HepG2 (cell line): ENCODE data around the gene PLCL1. TPM values are rescaled to one million over a fixed set of nuclear protein-coding genes. Genes with fewer than 3 reads are reported as not detected.

Experiments
- ATAC-seq: fragments of 200-7000 bp; cut with Tn5 transposase; 3 replicates; pipeline ENCODE4 v1.9.1; 2020; ENCODE audit warnings: mild to moderate bottlenecking, moderate library complexity
- BruUV-seq: library from RNA; stranded (reverse); fragments of 400-500 nt; replicated peaks from 2 replicates; lab custom pipeline; 2021; lab: Mats Ljungman, UMichigan
- CTCF ChIA-PET: fragments of 300-600 bp; formaldehyde crosslinking; extraction: SDS; loops from one replicate; lab custom pipeline; 2021; ENCODE audit warnings: low total read pairs, inconsistent platforms, low intra/inter-chr PET ratio; lab: Yijun Ruan, JAX
- POLR2A ChIA-PET: fragments of 350-600 bp; sonication (Branson Sonifier 250); formaldehyde crosslinking; loops from one replicate; lab custom pipeline; 2020; ENCODE audit warnings: antibody characterized with exemption, inconsistent platforms; lab: Yijun Ruan, JAX
- DNase-seq: peaks from one replicate; pipeline ENCODE4 v3.0.0-alpha.2; 2015; ENCODE audit warnings: low spot score
- FAIRE-seq: peaks from 3 replicates; lab custom pipeline; 2011; peaks lifted over from hg19 to GRCh38; lab: Jason Lieb, UNC
- H2AFZ ChIP-seq: one replicate; pipeline ENCODE4 v1.6.1; 2011; ENCODE audit warnings: low read length, inconsistent platforms
- H3K27ac ChIP-seq: fragments of 300-600 bp; 3 replicates; pipeline ENCODE4 v1.8.0; 2011; ENCODE audit warnings: mixed run types, mild to moderate bottlenecking, mixed read lengths, low read length, inconsistent platforms; ENCODE audit not compliant: insufficient read depth; ENCODE audit errors: extremely low read length
- H3K27me3 ChIP-seq, 2 experiments: fragments of 200-600 bp in 1 of 2; 2 replicates in 1 of 2; 3 replicates in 1 of 2; pipeline versions ENCODE4 v1.6.0 to v1.8.0; 2011; ENCODE audit warnings: low read length in 2 of 2, mild to moderate bottlenecking in 2 of 2, moderate library complexity in 2 of 2, inconsistent platforms in 1 of 2; ENCODE audit not compliant: insufficient read depth in 2 of 2, control insufficient read depth in 1 of 2
- H3K36me3 ChIP-seq, 2 experiments: fragments of 200-600 bp in 1 of 2; replicated peaks in 1 of 2; 2 replicates in 1 of 2; 3 replicates in 1 of 2; pipeline versions ENCODE4 v1.5.1 to v1.8.0; 2011; ENCODE audit warnings: low read length in 2 of 2, inconsistent platforms in 1 of 2; ENCODE audit not compliant: insufficient read depth in 2 of 2, control insufficient read depth in 1 of 2
- H3K4me1 ChIP-seq: 2 replicates; pipeline ENCODE4 v1.5.1; 2012; ENCODE audit warnings: low read length, inconsistent platforms; ENCODE audit not compliant: insufficient read depth
- H3K4me2 ChIP-seq: 2 replicates; pipeline ENCODE4 v1.6.0; 2011; ENCODE audit warnings: low read depth, low read length, inconsistent platforms
- H3K4me3 ChIP-seq, 3 experiments: fragments of 200-600 bp in 1 of 3; sonication (generic), shearing (Covaris generic) in 1 of 3; replicated peaks in 1 of 3; 2 replicates each; pipeline ENCODE4 v1.5.1; 2011 to 2016; ENCODE audit warnings: low read length in 3 of 3, inconsistent platforms in 2 of 3, low read depth in 2 of 3, mild to moderate bottlenecking in 2 of 3, control low read depth in 1 of 3, mixed read lengths in 1 of 3; ENCODE audit not compliant: insufficient read depth in 1 of 3
- H3K79me2 ChIP-seq: one replicate; pipeline ENCODE4 v1.6.1; 2011; ENCODE audit warnings: low read length, inconsistent platforms; ENCODE audit not compliant: insufficient read depth
- H3K9ac ChIP-seq: 2 replicates; pipeline ENCODE4 v1.6.0; 2011; ENCODE audit warnings: mild to moderate bottlenecking, low read depth, low read length, inconsistent platforms; ENCODE audit not compliant: insufficient read depth
- H3K9me3 ChIP-seq: 2 replicates; pipeline ENCODE4 v1.5.1; 2012; ENCODE audit warnings: mild to moderate bottlenecking, low read length
- H4K20me1 ChIP-seq: 2 replicates; pipeline ENCODE4 v1.6.0; 2011; ENCODE audit warnings: inconsistent platforms, mild to moderate bottlenecking, low read length, moderate library complexity; ENCODE audit not compliant: insufficient read depth
- GFI1 ChIP-seq: sonication (generic); formaldehyde crosslinking; IDR thresholded peaks from 2 replicates; pipeline ENCODE4 v1.5.0; 2020; ENCODE audit warnings: missing genetic modification reagents, mild to moderate bottlenecking, borderline replicate concordance
- HNRNPH1 ChIP-seq: fragments of 200-400 bp; formaldehyde crosslinking; optimal IDR thresholded peaks from 2 replicates; pipeline ENCODE3; 2017; ENCODE audit warnings: mild to moderate bottlenecking, low read depth, low read length
- KLF9 ChIP-seq: IDR thresholded peaks from 2 replicates; pipeline ENCODE4 v1.6.1; 2016; ENCODE audit warnings: low read depth
- NBN ChIP-seq: fragments of 450-650 bp; conservative IDR thresholded peaks from 2 replicates; pipeline ENCODE4 v1.6.1; 2017
- NR3C1 ChIP-seq: sonication (generic); formaldehyde crosslinking; IDR thresholded peaks from 2 replicates; pipeline ENCODE4 v1.4.0; 2020; ENCODE audit warnings: missing genetic modification reagents
- REL ChIP-seq: sonication (generic); formaldehyde crosslinking; conservative IDR thresholded peaks from 2 replicates; pipeline ENCODE4 v1.8.0; 2022; ENCODE audit warnings: mild to moderate bottlenecking, missing genetic modification reagents, moderate library complexity
- SRSF9 ChIP-seq: fragments of 200-400 bp; formaldehyde crosslinking; IDR thresholded peaks from 2 replicates; pipeline ENCODE4 v1.6.1; 2018; ENCODE audit warnings: borderline replicate concordance, mild to moderate bottlenecking, low read depth, low read length; ENCODE audit not compliant: insufficient read depth, poor library complexity, severe bottlenecking
- THAP11 ChIP-seq: IDR thresholded peaks from 2 replicates; pipeline ENCODE4 v1.6.1; 2016; ENCODE audit warnings: missing biosample characterization, missing genetic modification reagents
- ZBTB7A ChIP-seq: sonication (generic); formaldehyde crosslinking; IDR thresholded peaks from 2 replicates; pipeline ENCODE4 v1.8.0; 2022; ENCODE audit warnings: mild to moderate bottlenecking, missing genetic modification reagents
- ZNF10 ChIP-seq: sonication (generic); formaldehyde crosslinking; IDR thresholded peaks from 2 replicates; pipeline ENCODE4 v1.4.0; 2020; ENCODE audit warnings: mild to moderate bottlenecking, low read depth, missing genetic modification reagents, borderline replicate concordance
- ZNF24 ChIP-seq: fragments of 450-650 bp; IDR thresholded peaks from 2 replicates; pipeline ENCODE4 v1.6.1; 2017; ENCODE audit warnings: antibody characterized with exemption, mild to moderate bottlenecking
- ZNF296 ChIP-seq: sonication (generic); formaldehyde crosslinking; conservative IDR thresholded peaks from 2 replicates; pipeline ENCODE4 v1.5.0; 2020; ENCODE audit warnings: mild to moderate bottlenecking, missing genetic modification reagents
- ZNF678 ChIP-seq: sonication (generic); formaldehyde crosslinking; IDR thresholded peaks from 2 replicates; pipeline ENCODE4 v1.4.0; 2020; ENCODE audit warnings: mild to moderate bottlenecking, missing genetic modification reagents
- WGBS: methylation state at CpG from one replicate; pipeline ENCODE4 v1.1.6; 2017; ENCODE audit warnings: low lambda C conversion rate; 5-methylcytosine and 5-hydroxymethylcytosine counted together
- in situ Hi-C: cut with HindIII; loops from 2 replicates; pipeline ENCODE4 v1.10.0; 2017; ENCODE audit warnings: low pct_unique_long_range_greater_than_20kb; ENCODE audit not compliant: extremely low pct_ligation_motif_present
- intact Hi-C: fragments of 100-400 bp; cut with micrococcal nuclease; formaldehyde crosslinking; loops from one replicate; pipeline ENCODE4 v1.10.0; 2022; ENCODE audit not compliant: unreplicated experiment
- polyA plus RNA-seq, 8 experiments: library from polyadenylated mRNA; depleted of rRNA in 3 of 8; stranded (reverse) in 7 of 8; unstranded in 1 of 8; fragments of >200 nt; fragmentation: Illumina TruSeq in 4 of 8; extraction: Trizol in 4 of 8; gene quantifications; 2 replicates each; pipeline versions ENCODE4 v1.2.1 to v1.2.3, GENCODE V29; 2011 to 2016; ENCODE audit warnings: low read depth in 4 of 8, missing spikeins in 1 of 8, mixed read lengths in 1 of 8; ENCODE audit not compliant: insufficient read depth in 1 of 8
- total RNA-seq, 5 experiments: library from RNA; depleted of rRNA; stranded (reverse); fragments of >200 nt; fragmentation: Illumina TruSeq; extraction: Trizol; gene quantifications; 2 replicates each; pipeline ENCODE4 v1.2.3, GENCODE V29; 2016; ENCODE audit warnings: low read depth in 1 of 5
- TF ChIP-seq, protein P1 (sequence below): sonication (generic); formaldehyde crosslinking; IDR thresholded peaks from 2 replicates; pipeline ENCODE4 v1.5.0; 2020; ENCODE audit warnings: missing genetic modification reagents
- TF ChIP-seq, protein P2 (sequence below): IDR thresholded peaks from 2 replicates; pipeline ENCODE4 v1.6.1; 2016; ENCODE audit warnings: missing biosample characterization, missing genetic modification reagents, low read depth

PLCL1 gene
- total and polyA plus RNA-seq, 2 of the 13 experiments (the other 11 are each of a cell fraction or from before 2014, with no cell fraction given): not detected

GRCh38 chr2:197958592-197959150, 154.3 kb downstream of the PLCL1 start (continued):
- TF ChIP-seq, protein P1, sequence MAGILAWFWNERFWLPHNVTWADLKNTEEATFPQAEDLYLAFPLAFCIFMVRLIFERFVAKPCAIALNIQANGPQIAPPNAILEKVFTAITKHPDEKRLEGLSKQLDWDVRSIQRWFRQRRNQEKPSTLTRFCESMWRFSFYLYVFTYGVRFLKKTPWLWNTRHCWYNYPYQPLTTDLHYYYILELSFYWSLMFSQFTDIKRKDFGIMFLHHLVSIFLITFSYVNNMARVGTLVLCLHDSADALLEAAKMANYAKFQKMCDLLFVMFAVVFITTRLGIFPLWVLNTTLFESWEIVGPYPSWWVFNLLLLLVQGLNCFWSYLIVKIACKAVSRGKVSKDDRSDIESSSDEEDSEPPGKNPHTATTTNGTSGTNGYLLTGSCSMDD (CRISPR knock-in tag): no peak
- no peak for TF ChIP-seq ZNF24
- no peak for TF ChIP-seq GFI1 (CRISPR knock-in tag)
- no peak for TF ChIP-seq NR3C1 (CRISPR knock-in tag)
- no peak for TF ChIP-seq ZNF678
- TF ChIP-seq HNRNPH1: no peak
- no peak for TF ChIP-seq THAP11
- TF ChIP-seq NBN: no peak
- TF ChIP-seq SRSF9: no peak
- TF ChIP-seq KLF9: no peak

DNA sequence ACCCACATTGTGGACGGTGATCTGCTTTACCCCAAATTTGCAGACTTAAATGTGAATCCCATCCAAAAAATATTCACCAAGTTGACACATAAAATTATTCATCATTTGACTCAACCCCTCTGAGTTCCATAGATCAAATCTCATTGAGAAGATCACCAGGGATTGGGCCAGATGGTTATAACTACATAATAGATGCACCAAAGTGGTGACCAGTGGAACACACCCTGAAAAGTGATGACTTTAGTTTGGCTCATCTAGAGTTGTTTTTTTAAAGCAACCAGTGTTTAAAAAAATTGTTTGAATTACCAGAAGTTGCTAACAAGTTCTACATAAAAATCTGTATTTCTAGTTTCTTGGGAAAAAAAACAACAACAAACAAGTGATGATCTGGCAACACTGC, 155.0 kb downstream of the PLCL1 start:
- no peaks in the 10 kb centered on the region for H3K9me3 ChIP-seq
- no peak overlapping the region for H3K27ac ChIP-seq
- H3K27me3 ChIP-seq: no peaks in the 10 kb centered on the region
- no peak overlapping the region for H2AFZ ChIP-seq
- no peaks in the 10 kb centered on the region for H3K79me2 ChIP-seq
- ATAC-seq: no peak
- no peaks in the 10 kb centered on the region for H4K20me1 ChIP-seq
- intact Hi-C loops (no loop called here), in situ Hi-C loops (no loop called here)
- no peak for FAIRE-seq
- no peak overlapping the region for H3K4me2 ChIP-seq
- ChIA-PET CTCF (no interaction called here), POLR2A (no interaction called here)
- BruUV-seq: no TSS peak
- no peak overlapping the region for H3K4me3 ChIP-seq
- TF ChIP-seq ZNF296: no peak
- TF ChIP-seq ZBTB7A: no peak
- TF ChIP-seq ZNF10 (CRISPR knock-in tag): no peak
- TF ChIP-seq REL (CRISPR knock-in tag): no peak
- TF ChIP-seq, protein P2, sequence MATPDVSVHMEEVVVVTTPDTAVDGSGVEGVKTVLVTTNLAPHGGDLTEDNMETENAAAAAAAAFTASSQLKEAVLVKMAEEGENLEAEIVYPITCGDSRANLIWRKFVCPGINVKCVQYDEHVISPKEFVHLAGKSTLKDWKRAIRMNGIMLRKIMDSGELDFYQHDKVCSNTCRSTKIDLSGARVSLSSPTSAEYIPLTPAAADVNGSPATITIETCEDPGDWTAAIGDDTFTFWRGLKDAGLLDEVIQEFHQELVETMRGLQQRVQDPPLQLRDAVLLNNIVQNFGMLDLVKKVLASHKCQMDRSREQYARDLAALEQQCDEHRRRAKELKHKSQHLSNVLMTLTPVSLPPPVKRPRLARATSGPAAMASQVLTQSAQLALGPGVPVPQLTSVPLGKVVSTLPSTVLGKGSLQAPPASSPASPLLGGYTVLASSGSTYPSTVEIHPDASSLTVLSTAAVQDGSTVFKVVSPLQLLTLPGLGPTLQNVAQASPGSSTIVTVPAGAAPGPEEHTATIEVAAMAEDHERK: no peak
- no peak for DNase-seq
- H3K9ac ChIP-seq: no peak overlapping the region
- no peaks in the 10 kb centered on the region for H3K4me1 ChIP-seq
- 35% methylated on average over 1 of the region's 1 CpG for WGBS
- no peaks in the 10 kb centered on the region for H3K36me3 ChIP-seq
